H1 (cell line): ENCODE results near the gene OR51G2. TPM values are rescaled to one million over a fixed set of nuclear protein-coding genes. Genes with fewer than 3 reads are reported as not detected.

Source experiments
- CTCF ChIA-PET: fragments of 300-600 bp; sonication (Branson Sonifier 250); formaldehyde crosslinking; loops from one replicate; lab custom pipeline; 2021; ENCODE audit not compliant: partially characterized antibody; lab: Charles Lee
- POLR2A ChIA-PET: fragments of 300-600 bp; sonication (Branson Sonifier 250); formaldehyde crosslinking; loops from one replicate; lab custom pipeline; 2021; ENCODE audit warnings: inconsistent platforms; ENCODE audit not compliant: partially characterized antibody; lab: Charles Lee
- DNase-seq, 2 experiments: peaks; one replicate each; pipeline versions ENCODE4 v3.0.0 to v3.0.0-alpha.2; 2010 to 2022; ENCODE audit warnings: low spot score in 2 of 2, low read depth in 1 of 2, mixed read lengths in 1 of 2
- FAIRE-seq: peaks from 2 replicates; lab custom pipeline; 2011; peaks lifted over from hg19 to GRCh38; lab: Jason Lieb, UNC
- H2AFZ ChIP-seq: 2 replicates; pipeline ENCODE4 v1.8.1; 2012; ENCODE audit warnings: low read length, inconsistent platforms
- H2AK5ac ChIP-seq: 2 replicates; pipeline ENCODE4 v1.6.1; 2013; ENCODE audit warnings: low read depth, low read length
- H2BK120ac ChIP-seq: replicated peaks from 2 replicates; pipeline ENCODE3; 2013; ENCODE audit warnings: low read depth, low read length, inconsistent platforms
- H2BK12ac ChIP-seq: 2 replicates; pipeline ENCODE4 v1.6.1; 2013; ENCODE audit warnings: low read depth, low read length
- H2BK15ac ChIP-seq: 2 replicates; pipeline ENCODE4 v1.6.1; 2013; ENCODE audit warnings: low read length
- H2BK20ac ChIP-seq: 2 replicates; pipeline ENCODE4 v1.6.1; 2013; ENCODE audit warnings: low read length
- H2BK5ac ChIP-seq: 2 replicates; pipeline ENCODE4 v1.6.1; 2013; ENCODE audit warnings: low read depth, low read length
- H3K14ac ChIP-seq: 2 replicates; pipeline ENCODE4 v1.6.1; 2013; ENCODE audit warnings: inconsistent platforms; ENCODE audit not compliant: insufficient read length
- H3K18ac ChIP-seq: 2 replicates; pipeline ENCODE4 v1.6.1; 2013; ENCODE audit warnings: low read length; ENCODE audit errors: extremely low read depth
- H3K23ac ChIP-seq: 2 replicates; pipeline ENCODE4 v1.6.1; 2013; ENCODE audit warnings: inconsistent platforms; ENCODE audit not compliant: insufficient read length
- H3K23me2 ChIP-seq: 2 replicates; pipeline ENCODE4 v1.6.1; 2013; ENCODE audit warnings: low read depth, low read length
- H3K27ac ChIP-seq: 2 replicates; pipeline ENCODE4 v1.6.1; 2011; ENCODE audit warnings: low read depth, low read length, inconsistent platforms
- H3K27me3 ChIP-seq, 4 experiments: replicated peaks in 1 of 4; 1 replicate in 1 of 4; 2 replicates in 3 of 4; pipeline versions ENCODE4 v1.6.1 to v1.8.1; 2011 to 2013; ENCODE audit warnings: low read length in 3 of 4, mild to moderate bottlenecking in 3 of 4, inconsistent platforms in 2 of 4, mixed read lengths in 2 of 4, moderate library complexity in 1 of 4; ENCODE audit not compliant: control insufficient read depth in 3 of 4, insufficient read depth in 3 of 4; ENCODE audit errors: extremely low read depth in 1 of 4
- H3K36me3 ChIP-seq, 4 experiments: 2 replicates each; pipeline versions ENCODE4 v1.6.1 to v1.8.1; 2011 to 2013; ENCODE audit warnings: mild to moderate bottlenecking in 4 of 4, low read length in 3 of 4, moderate library complexity in 2 of 4, control low read depth in 1 of 4, inconsistent platforms in 1 of 4; ENCODE audit not compliant: insufficient read depth in 4 of 4, control insufficient read depth in 2 of 4
- H3K4ac ChIP-seq: replicated peaks from 2 replicates; pipeline ENCODE3; 2013; ENCODE audit warnings: low read length, low read depth, mixed read lengths, inconsistent platforms; ENCODE audit not compliant: insufficient read length
- H3K4me1 ChIP-seq, 4 experiments: replicated peaks in 1 of 4; 1 replicate in 1 of 4; 2 replicates in 3 of 4; pipeline versions ENCODE4 v1.6.1 to v1.8.1; 2011 to 2013; ENCODE audit warnings: low read length in 3 of 4, inconsistent platforms in 2 of 4, mixed read lengths in 1 of 4; ENCODE audit not compliant: insufficient read depth in 4 of 4, control insufficient read depth in 3 of 4
- H3K4me2 ChIP-seq, 2 experiments: 2 replicates each; pipeline versions ENCODE4 v1.6.1 to v1.8.1; 2011 to 2013; ENCODE audit warnings: low read depth in 2 of 2, low read length in 2 of 2, control low read depth in 1 of 2, inconsistent platforms in 1 of 2, mild to moderate bottlenecking in 1 of 2; ENCODE audit not compliant: insufficient read depth in 1 of 2
- H3K4me3 ChIP-seq, 4 experiments: fragments of 200-600, 300-600 bp in 1 of 4; sonication (generic), shearing (Covaris generic), sonication (Bioruptor Twin) in 1 of 4; 2 replicates each; pipeline versions ENCODE4 v1.5.1 to v1.8.1; 2011 to 2016; ENCODE audit warnings: low read length in 4 of 4, low read depth in 3 of 4, control low read depth in 2 of 4, inconsistent platforms in 2 of 4, mild to moderate bottlenecking in 2 of 4, mixed read lengths in 1 of 4, moderate library complexity in 1 of 4; ENCODE audit not compliant: insufficient read depth in 2 of 4; ENCODE audit errors: extremely low read depth in 1 of 4
- H3K56ac ChIP-seq: replicated peaks from 2 replicates; pipeline ENCODE3; 2013; ENCODE audit warnings: low read depth, mild to moderate bottlenecking, mixed read lengths, low read length, inconsistent platforms; ENCODE audit not compliant: insufficient read length
- H3K79me1 ChIP-seq: 2 replicates; pipeline ENCODE4 v1.6.1; 2013; ENCODE audit warnings: low read depth, low read length, control low read depth
- H3K79me2 ChIP-seq, 2 experiments: 2 replicates each; pipeline versions ENCODE4 v1.6.1 to v1.8.1; 2012 to 2013; ENCODE audit warnings: low read length in 2 of 2, mild to moderate bottlenecking in 2 of 2, inconsistent platforms in 1 of 2; ENCODE audit not compliant: insufficient read depth in 2 of 2, control insufficient read depth in 1 of 2
- H3K9ac ChIP-seq, 4 experiments: replicated peaks in 1 of 4; 1 replicate in 1 of 4; 2 replicates in 3 of 4; pipeline versions ENCODE4 v1.6.1 to v1.8.1; 2011 to 2013; ENCODE audit warnings: low read depth in 3 of 4, low read length in 3 of 4, control low read depth in 2 of 4, mild to moderate bottlenecking in 2 of 4, moderate library complexity in 2 of 4, inconsistent platforms in 1 of 4; ENCODE audit errors: extremely low read depth in 1 of 4
- H3K9me3 ChIP-seq, 2 experiments: 2 replicates each; pipeline versions ENCODE4 v1.6.1 to v1.8.1; 2012 to 2013; ENCODE audit warnings: mild to moderate bottlenecking in 2 of 2, moderate library complexity in 2 of 2, control low read depth in 1 of 2, inconsistent platforms in 1 of 2, low read depth in 1 of 2, low read length in 1 of 2, mixed read lengths in 1 of 2; ENCODE audit not compliant: insufficient read depth in 2 of 2
- H4K20me1 ChIP-seq, 2 experiments: replicated peaks in 1 of 2; 2 replicates each; pipeline versions ENCODE3 to v1.8.1; 2011 to 2013; ENCODE audit warnings: inconsistent platforms in 2 of 2, low read length in 2 of 2, mild to moderate bottlenecking in 1 of 2; ENCODE audit not compliant: insufficient read depth in 2 of 2, control insufficient read depth in 1 of 2
- H4K5ac ChIP-seq: 2 replicates; pipeline ENCODE4 v1.6.1; 2013; ENCODE audit warnings: low read length, low read depth, mixed read lengths, inconsistent platforms; ENCODE audit not compliant: insufficient read length
- H4K8ac ChIP-seq: 2 replicates; pipeline ENCODE4 v1.8.0; 2013; ENCODE audit warnings: mild to moderate bottlenecking, moderate library complexity, low read length, inconsistent platforms; ENCODE audit not compliant: insufficient read depth; ENCODE audit errors: extremely low read depth
- H4K91ac ChIP-seq: replicated peaks from 2 replicates; pipeline ENCODE3; 2013; ENCODE audit warnings: low read length, mixed read lengths, inconsistent platforms; ENCODE audit not compliant: insufficient read length
- CEBPB ChIP-seq: IDR thresholded peaks from 2 replicates; pipeline ENCODE4 v1.6.1; 2012; ENCODE audit warnings: low read depth, low read length
- PHF8 ChIP-seq: fragments of 200-600 bp; sonication (generic); conservative IDR thresholded peaks from 2 replicates; pipeline ENCODE4 v1.7.1; 2012; ENCODE audit warnings: low read depth, mild to moderate bottlenecking, inconsistent platforms, low read length, moderate library complexity
- RAD21 ChIP-seq, 2 experiments: IDR thresholded peaks in 1 of 2; conservative IDR thresholded peaks in 1 of 2; 2 replicates each; pipeline ENCODE4 v1.6.1; 2011; ENCODE audit warnings: low read depth in 2 of 2, low read length in 2 of 2, improper control_type of control experiment in 1 of 2, inconsistent platforms in 1 of 2, mild to moderate bottlenecking in 1 of 2, moderate library complexity in 1 of 2
- TCF12 ChIP-seq: IDR thresholded peaks from 2 replicates; pipeline ENCODE4 v1.6.1; 2011; ENCODE audit warnings: low read depth, mild to moderate bottlenecking, low read length
- WGBS, 2 experiments: shearing (Covaris generic) in 1 of 2; methylation state at CpG; one replicate each; pipeline versions ENCODE4 v1.1.6 to v1.1.7; 2013 to 2015; ENCODE audit warnings: low lambda C conversion rate in 2 of 2, mixed read lengths in 2 of 2, inconsistent platforms in 1 of 2, low coverage in 1 of 2, missing lambda C conversion rate in 1 of 2; ENCODE audit not compliant: insufficient replicate concordance in 2 of 2, insufficient coverage in 1 of 2, insufficient read length in 1 of 2; ENCODE audit errors: extremely low coverage in 1 of 2, missing lambda C conversion rate in 1 of 2; 5-methylcytosine and 5-hydroxymethylcytosine counted together
- polyA plus RNA-seq, 7 experiments: library from polyadenylated mRNA; depleted of rRNA in 3 of 7; stranded (reverse) in 5 of 7; unstranded in 2 of 7; fragments of >200 nt in 5 of 7; fragments of 200-250 nt in 2 of 7; gene quantifications; 1 replicate in 5 of 7; 2 replicates in 1 of 7; 4 replicates in 1 of 7; pipeline versions ENCODE4 v1.2.1 to v1.2.3, GENCODE V29; 2011 to 2013; ENCODE audit warnings: missing spikeins in 2 of 7, mixed read lengths in 2 of 7
- total RNA-seq: library from RNA; stranded (reverse); fragmentation: NEBNext Ultra II Directional; extraction: Animal tissue kit (Norgen Biotek cat#: 25700); gene quantifications from 2 replicates; pipeline ENCODE4 v1.2.1, GENCODE V29; 2021

Gene OR51G2
- total and polyA plus RNA-seq, 2 of the 8 experiments (the other 6 are each of a cell fraction or from before 2014, with no cell fraction given), result not detected

- Histone ChIP-seq H3K4me2 (no peak within 1 kb of the TSS), H3K4ac (no peak within 1 kb of the TSS), H3K27me3 (no peaks in the 10 kb centered on the region), H2BK5ac (no peak within 1 kb of the TSS), H2BK12ac (no peak within 1 kb of the TSS), H3K4me3 (no peak within 1 kb of the TSS), H2AFZ (0 out of 2 replicates have a peak within 1 kb of the TSS, but pooled peaks have one; percentile 39), H2BK15ac (no peak within 1 kb of the TSS), H4K91ac (no peak within 1 kb of the TSS), H2BK20ac (no peak within 1 kb of the TSS), H3K36me3 (no peaks in the 10 kb centered on the region), H3K23ac (no peak within 1 kb of the TSS), H3K4me1 (no peaks in the 10 kb centered on the region), H4K5ac (no peak within 1 kb of the TSS), H3K27ac (no peak within 1 kb of the TSS), H3K56ac (no peak within 1 kb of the TSS), H3K79me2 (no peaks in the 10 kb centered on the region), H3K14ac (no peak within 1 kb of the TSS), H3K18ac (no peak within 1 kb of the TSS), H4K8ac (no peak within 1 kb of the TSS), H4K20me1 (no peaks in the 10 kb centered on the region), H3K79me1 (no peaks in the 10 kb centered on the region), H3K23me2 (no peaks in the 10 kb centered on the region), H2BK120ac (no peak within 1 kb of the TSS), H3K9me3 (no peaks in the 10 kb centered on the region), H2AK5ac (no peak within 1 kb of the TSS), H3K9ac (no peak within 1 kb of the TSS)
- WGBS, 2 experiments, result 93 to 100% methylated on average over 1 to 8 of the region's 8 CpGs
- no peak for TF ChIP-seq RAD21 (IDR thresholded peaks at IDR 0.05 in 1 of 2, conservative IDR thresholded peaks at IDR 0.05 in 1 of 2; ENCODE audit: low read depth in 2 of 2, low read length in 2 of 2)
- no peak for TF ChIP-seq CEBPB
- TF ChIP-seq PHF8, result no peak
- TF ChIP-seq TCF12, result no peak
- ChIA-PET CTCF (interaction anchor here (1.5 kb wide), 1 partner anchor 10 kb away, joined by 4 read pairs; no protein-coding TSS in a partner anchor), POLR2A (no interaction called here)
- FAIRE-seq, result no peak
- no peak for DNase-seq
These were observed 37.2 kb downstream of the OR51G2 start, which contains the start of gene OR51T1 for GRCh38 chr11:4881860-4882500. TSS of gene OR51T1 (plus strand) at chr11:4881900. CDS start at chr11:4881900, 0 bp downstream.
